ENCODE measurements around the gene HYAL1.

Gene HYAL1

DNA sequence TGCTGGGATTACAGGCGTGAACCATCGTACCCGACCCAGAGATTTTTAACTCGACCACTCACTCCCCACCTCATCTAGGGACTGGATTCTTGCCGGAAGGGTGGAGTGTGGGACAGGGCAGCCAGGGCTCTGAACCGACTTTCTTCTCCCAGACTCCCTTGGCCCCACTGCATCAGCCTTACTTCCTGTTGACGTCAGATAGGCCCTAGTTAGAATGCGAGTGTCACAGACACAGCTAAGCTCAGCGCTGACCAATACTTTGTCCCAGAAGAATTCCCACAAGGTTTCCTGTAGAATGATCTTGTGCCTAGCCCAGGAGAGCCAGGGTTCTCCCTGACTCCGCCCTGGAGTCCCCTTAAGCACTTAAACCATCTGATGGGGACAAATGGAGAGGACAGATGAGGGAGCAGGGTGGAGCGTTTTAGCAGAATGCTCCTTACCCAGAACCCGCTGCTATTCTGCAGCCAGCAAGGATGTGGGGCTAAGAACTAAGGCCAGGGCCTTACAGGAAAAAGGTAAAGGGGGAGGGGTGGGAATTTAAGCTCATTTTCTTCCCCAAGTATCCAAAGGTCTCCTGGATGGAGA is 30.5 kb upstream of the HYAL1 start:
- no peak for DNase-seq

DNA sequence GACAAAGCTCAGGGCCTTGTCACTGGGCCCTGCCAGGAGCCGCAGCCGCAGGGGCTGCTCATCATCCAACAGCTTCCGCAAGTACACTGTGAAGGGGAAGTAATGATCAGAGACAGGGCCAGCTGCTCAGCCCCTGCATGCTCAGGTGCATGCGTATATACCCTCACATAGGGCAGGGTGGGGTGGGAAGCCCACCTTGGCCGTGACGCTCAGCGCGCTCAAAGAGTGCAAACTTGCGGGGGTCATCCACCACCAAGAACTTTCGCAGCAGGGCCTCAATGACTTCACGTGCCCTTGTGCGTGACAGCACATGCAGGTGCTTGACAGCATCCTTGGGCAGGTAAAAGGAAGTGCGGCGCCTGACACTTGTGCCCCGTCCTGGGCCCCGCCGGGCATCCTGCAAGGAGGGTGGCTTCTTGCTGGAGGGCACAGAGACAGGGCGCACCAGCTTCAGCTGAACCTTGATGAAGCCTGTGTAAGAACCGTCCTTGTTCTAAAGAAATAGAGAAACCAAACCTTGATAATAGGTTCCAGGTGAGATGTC is 28.1 kb upstream of the HYAL1 start:
- no peak for DNase-seq

DNA sequence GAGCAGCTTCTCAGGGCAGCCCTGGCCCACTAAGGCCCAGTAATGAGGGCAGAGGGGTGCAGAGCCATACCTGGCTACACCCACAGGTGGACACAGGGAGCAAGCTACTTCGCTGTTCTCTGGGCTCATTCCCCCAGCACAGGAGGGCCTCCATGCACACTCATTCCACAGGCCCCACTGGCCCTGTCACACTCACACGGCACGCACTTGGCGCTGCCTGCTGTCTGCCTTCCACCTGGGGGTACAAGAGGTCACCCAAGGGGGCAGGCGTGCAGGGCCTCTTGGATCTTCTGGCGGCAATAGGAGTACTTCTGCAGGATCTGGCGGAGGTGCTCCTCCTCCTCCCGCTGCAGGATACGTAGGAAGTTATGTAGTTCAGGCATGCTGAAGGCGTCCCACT is 27.0 kb upstream of the HYAL1 start:
- DNase-seq: no peak

DNA sequence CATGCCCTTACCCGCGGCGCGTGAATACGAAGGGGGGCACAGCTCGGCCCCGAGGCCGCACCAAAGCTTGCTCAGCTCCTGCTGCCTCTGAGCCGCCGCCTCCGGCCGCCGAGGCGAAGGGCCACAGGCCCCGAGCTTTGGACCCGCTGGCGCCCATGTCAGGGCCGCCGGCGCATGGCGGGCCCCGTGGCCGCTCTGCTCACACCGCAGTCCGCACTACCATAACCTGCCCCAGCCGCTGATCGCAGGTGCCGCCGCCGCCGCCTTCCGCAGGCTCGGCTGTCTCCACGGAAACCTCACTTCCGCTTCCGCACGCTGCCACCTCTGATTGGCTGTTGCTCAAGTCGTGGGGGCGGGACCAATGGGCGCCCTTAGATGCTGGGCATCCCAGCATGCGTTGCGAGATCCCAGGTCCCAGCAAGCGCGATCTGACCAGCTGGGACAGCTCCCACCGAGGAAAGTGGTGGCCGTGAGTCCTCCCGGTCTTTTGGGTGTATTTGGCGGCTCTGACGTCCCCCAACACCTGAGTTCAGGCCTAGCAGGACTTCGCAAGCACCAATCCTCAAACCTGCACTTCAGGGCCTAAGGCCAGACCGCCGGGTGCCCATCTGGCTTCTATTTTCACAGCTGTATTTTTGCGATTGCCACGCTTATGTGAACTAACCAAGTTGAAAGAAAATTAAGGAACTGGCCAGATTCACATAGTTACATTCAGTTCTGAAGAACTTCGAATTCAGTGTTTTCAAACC is 24.7 kb upstream of the HYAL1 start, which contains the start of gene TUSC2:
Gene TUSC2, minus strand, starts transcription at position 281 of the 749 bp plus-strand sequence. Its CDS starts 124 bp downstream, at position 157.
- DNase-seq: peak; percentile 98 to 99

DNA sequence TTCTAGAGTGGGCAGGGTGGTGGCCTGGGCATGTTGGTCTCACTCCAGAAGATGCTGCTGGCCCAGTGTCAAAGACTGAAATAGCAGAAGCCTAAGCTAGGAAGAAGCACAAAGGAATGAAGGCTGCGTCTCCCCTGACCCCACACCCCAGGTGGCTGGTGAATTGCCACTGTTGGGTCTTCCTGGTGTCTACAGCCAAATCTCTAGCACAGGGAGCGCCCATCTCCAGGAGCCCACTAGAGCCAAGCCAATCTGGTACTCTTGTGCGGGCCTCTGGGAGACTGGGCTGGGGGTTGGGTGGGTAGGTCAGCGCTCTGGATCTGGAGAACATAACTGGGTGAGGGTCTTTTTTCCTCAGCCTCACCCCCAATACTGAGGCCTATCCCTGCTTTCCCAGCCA is 23.8 kb upstream of the HYAL1 start:
- DNase-seq: no peak

DNA sequence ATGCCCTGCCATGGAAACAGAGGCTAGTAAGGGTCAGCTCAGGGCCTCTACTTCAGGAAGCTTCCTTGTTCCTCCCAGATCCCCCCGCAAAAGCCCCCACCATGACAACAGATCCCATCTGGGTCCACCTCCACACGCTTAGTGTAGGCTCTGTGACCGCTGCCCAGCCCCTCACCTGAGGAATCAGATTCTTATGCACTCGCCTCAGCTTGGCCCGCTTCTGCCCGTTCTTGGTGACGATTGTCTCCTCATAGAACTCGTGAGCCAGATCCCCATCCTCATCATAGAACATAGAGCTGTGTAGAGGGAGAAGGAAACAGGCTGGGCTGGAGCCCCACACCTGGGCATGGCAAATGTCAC is 22.8 kb upstream of the HYAL1 start:
- no peak for DNase-seq

DNA sequence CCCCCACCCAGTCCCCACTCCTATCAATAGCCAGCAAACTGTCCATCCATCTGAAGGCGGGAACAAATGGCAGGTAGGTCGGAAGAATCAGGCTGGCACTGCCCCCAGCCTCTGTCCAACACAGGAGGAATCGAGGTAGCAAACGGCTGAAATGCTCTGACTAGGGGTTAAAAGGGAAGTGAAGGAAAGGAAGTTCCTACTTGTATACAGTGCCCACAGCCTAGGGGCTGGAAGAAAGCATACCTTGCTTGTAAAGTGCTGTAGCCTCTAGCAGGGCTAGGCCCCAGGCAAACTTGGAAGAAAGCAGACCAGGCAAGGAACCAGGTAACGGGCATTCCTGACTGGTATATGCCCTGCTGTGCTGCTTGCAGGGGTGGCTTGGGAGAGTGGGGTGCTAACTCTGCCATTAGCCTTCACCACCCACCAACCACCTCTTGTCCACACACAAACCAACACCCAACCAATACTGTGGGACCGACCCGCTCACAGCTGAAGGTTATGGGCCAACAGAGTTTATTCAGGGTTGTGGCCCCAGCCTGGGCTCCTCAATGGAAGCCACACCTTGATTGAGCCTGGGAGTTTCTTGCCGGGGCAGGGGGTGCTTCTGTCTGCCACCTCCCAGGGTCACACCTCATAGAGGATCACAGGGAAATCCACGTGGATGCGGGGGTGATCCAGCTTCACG is 22.3 kb upstream of the HYAL1 start:
- peak; percentile 9 to 31 for DNase-seq

DNA sequence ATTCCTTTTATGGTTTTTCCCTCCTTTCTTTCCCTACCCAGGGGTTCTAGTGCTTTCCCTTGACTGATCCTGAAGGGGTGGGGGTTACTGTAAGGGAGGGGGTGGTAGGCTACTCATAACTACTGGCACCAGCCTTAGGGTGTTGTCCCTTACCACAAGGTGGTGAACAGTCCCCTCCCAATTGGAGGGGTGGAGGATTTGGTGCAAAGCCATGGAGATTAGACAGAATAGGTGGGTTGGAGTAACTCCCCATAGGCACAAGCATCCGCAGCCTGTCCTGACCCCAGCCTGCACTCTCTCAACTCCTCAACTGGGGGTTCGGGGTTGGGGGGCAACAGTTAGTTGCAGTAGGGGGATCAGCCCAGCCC is 21.7 kb upstream of the HYAL1 start:
- no peak for DNase-seq

DNA sequence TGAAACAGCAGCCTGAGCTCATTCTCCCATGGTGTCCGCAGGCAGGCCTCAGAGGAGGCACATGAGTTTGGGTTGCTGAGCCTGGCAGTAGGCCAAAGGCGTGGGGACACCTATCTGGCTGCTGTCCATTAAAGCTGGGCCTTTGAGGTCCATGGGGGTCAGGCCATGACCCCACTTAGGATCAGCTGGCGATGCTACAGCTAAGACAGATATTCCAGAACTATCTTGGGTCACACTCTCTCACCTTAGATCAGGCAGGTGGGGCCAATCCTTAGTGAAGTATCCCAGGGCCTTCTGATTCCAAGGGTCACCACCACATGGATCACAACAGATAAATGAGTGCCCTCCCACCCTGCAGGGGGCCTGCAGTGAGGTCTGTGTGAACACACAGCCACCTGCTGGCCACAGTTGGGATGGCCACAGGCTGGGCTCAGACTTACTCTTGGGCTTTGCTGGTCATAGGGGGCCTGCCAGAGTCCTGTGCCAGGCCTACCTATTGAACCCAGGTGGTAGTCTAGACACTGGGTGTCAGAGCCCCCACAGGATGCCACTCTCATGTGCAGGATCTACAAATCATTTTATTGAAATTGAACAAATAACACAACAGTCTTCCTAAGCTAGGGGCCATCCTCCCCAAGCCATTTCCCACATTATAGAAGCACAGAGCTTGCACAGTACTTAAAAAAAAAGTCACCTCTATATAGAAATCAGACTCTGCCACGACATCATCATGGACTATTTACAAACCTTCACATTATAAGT is 21.2 kb upstream of the HYAL1 start:
- peak; percentile 58 to 68 for DNase-seq

DNA sequence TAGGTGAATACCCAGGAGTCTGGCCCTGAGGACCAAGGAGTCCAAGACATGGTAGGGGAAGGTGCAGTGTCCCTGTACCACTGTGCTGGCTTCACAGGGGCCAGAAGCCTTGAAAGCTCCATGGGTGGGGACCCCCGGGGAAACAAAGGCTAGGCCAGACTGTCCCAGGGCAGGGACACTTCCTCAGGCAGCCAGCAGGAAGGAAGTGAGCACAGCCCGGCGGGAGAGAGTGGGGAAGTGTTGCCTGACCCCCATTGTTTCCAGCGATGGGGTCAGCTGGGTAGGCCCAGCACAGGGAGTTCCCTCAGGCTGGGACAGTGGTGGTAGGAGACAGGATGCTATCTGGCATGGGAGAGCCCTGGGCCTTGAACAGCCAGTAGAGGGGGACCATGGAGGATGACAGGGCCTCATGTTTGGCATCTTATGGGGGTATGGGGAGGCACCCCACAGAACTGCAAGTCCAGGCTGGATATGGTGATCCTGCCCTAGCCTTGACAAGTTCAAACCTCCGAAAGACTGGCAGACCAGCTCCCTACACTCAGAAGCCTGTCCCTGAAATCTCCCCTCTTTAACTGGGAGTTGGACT is 20.3 kb upstream of the HYAL1 start:
- DNase-seq: no peak

DNA sequence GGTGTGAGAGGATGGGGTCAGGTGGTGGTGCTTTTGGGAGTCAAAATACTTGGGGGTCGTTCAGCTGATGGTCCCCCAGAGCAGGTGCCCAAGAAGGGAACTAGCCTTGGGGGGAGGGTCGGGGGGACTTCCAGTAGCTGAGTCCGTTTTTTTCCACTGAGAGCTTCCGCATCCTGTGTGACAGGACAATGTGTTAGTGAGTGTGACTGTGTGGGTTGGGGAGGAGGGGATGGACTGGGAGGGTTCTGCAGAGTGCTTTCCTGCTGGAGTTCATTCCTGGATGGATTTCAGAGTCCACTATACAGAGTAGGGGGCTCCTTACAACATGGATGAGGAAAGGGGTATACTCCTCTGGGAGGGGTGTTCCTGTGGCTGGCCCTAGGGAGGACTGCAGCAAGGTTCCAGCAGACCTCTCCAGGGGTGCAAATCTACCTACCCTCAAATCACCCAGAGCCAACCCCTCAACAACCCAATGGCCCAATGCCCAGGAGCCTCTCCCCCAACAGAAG is 19.8 kb upstream of the HYAL1 start:
- no peak for DNase-seq

DNA sequence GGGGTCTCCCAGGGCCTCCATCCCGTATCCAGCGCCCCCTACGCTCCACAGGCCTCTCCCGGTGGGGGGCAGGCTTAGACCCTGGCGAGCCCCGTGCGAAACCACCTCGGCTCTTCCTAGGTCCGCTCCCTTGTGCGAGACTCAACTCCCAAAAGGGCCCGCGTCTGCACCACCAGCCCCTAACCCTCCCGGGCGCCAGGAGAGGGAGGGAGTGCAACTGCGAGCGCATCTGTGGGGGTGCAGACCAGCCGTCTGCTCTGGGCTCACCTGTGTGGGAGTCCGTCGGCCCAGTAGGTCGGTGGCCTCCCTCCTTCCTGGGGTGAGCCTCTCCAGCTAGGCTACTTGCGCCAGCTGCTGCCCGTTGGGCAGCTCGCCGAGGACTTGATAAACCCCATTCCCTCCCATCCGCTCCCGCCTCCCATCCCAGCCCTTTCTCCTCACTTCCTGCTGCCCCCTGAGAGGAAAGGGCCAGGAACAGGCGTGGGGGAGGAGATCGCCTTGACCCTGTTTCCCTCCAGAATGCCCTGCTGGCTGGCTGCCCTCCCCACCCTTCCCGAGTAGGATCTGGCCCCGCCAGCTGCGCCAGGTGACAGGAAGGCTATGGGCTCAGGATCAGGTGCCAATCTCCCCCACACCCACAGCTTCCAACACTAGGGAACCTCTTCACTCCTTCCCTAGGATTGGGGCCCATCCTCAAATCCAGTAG is 19.2 kb upstream of the HYAL1 start, which contains the start of gene HYAL2:
Gene HYAL2, minus strand, starts transcription at position 360 of the 706 bp plus-strand sequence. CDS start 2,256 bp downstream, outside the sequence.
- no peak for DNase-seq

DNA sequence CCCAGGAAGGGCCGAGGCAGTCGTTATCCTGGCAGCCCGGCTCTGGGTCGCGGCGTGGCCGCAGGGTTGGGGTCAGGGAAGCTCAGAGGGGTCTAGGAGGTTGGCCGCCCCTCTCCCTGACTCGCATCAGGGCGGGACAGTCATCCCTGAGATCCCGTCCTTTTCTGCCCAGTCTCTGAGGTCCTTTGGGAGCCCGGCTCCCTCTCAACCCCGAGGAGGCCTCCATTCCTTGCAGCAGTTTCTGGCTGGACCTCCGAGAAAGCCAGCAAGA is 18.7 kb upstream of the HYAL1 start:
- no peak for DNase-seq

DNA sequence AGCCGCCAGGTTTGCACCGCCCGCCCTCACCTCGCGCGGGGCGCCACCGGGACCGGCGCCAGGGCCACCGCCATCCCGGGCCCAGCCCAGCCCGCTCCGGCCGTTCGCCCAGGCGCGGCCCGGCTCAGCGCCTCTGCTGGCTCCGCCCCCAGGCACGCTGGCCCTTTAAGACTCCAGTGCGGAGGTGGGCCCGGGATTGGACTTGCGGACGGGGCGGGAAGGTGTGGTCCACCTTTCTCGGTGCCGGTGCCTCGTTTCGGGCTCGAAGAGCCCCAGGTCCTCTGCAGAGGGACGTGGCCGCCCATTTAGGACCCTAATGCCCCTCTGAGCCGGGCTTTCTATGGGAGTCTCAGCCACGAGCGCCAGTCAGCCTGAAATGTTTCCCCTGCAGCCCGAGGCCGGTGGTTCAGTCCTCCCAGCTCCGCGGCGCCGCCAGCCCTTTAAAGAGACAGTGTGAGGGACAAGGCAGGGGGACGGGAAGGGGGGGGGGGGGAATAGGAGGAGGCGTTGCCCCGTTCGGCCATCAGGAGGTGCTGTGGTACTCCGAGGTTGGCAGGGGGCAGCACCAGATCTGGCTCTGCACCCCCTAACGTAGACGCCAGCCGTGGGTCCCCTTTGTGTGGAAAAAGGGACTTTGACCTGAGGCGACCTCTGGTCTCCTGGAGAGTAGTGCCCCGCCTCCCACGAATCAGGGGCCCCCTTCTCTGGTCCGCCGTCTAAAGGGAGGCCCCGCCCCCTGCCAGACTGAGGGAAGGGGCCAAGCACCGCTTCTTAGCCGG is 18.2 kb upstream of the HYAL1 start:
- peak; percentile 83 to 86 for DNase-seq

DNA sequence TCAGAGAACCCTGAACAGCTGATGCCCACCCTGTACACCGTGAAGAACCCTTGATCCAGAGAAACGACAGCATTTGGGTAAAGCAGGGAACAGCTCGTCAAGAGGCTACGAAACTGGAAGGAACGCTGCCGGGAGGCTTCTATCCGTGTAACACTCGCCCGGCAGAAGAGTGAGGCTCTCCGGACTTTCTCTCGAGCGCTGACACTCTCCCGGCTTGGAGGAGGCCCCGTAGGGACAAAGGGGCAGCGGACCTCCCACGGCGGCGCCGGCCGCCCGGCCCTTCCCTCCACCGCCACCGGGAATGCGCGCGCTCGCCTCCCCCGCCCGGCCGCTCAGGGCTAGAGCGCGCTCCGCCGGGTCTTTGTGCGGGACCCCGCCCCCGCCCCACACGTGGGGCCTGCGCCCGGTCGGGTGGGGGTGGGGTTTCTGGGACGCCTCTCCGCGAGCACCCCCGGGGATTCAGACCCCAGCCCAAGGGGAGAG is 17.5 kb upstream of the HYAL1 start:
- DNase-seq: peak; percentile 55 to 56

DNA sequence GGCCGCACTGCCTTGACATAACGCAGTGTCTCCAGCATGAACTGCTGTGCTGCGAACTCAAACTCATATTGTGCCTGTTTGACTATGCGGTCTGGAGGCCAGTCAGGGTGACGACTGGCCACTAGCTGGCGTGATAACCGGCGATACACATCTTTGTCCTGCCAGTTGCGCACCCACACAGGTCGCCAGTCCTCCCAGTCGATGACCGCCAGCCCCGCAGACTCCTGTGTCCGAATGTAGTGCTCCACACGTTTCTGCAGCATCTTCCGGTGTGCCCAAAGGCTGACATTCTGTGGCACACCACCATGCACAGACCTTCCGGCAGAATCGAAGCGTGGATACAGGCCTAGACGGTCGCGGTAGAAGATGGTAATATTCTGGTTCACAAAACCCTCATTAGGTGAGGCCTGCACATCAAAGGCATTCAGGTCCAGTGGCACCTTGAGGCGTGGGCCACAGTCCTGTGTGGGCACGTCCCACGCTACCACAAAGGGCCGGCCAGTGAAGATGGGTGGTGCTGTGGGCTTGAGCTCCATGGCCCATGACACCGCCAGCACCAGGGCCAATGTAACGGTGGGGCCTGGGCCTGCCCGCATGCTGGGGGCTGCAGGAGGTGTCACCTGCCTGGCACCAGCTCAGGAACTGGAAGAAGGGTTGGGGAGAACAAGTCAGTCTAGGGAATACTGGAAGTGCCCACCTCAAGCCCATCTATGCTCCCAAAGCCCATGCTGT is 16.7 kb upstream of the HYAL1 start:
- no peak for DNase-seq

DNA sequence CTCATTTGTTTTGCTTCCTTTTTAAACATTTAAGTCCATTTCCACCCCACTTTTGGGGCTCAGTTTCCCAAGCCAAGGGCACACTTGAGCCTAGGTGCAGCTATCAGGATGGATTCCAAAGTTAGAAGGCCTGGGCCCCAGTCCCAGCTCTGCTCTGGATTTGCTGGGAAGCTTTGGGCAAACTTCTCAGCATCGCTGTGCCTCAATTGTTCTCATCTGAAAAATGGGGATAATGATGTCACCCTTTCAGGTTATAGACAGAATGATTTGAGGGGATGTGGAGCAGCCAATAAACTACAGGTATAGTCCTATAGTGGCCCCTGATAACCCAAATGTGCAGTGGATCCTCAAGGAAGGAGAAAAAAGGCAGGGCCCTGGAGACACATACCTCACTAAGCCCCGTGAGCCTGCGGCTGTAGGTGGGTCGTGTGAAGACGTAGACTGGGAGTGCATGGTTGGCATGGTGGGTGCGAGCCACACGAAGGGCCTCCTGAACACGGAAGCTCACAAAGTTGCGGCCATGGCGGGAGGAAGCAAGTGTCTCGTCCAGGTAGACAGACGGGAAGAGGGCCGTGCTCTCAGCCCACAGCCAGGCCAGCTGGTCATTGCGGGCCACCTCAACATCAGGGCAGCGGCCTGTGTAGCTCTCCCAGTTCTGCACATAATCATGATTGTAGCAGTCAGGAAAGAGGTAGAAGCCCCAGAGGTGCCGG is 16.0 kb upstream of the HYAL1 start:
- no peak for DNase-seq

DNA sequence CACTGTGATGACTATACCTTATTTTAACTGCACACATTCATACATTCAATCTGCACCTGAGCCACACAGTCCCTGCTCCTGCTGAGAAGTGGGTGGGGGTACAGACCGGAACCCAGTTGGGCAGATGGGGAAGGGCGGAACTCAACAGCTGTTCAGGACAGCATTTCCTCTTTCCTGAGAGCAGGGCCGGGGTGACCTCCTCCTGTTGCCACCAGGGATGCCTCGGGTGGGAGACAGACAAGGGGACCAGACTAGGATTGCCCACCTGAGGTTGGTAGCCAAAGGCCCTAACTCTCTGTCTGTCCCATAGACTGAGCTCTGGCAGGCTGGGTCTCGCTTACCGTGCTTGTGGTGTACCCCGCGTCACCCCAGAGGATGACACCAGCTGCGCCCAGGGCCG is 15.2 kb upstream of the HYAL1 start:
- no peak for DNase-seq

DNA sequence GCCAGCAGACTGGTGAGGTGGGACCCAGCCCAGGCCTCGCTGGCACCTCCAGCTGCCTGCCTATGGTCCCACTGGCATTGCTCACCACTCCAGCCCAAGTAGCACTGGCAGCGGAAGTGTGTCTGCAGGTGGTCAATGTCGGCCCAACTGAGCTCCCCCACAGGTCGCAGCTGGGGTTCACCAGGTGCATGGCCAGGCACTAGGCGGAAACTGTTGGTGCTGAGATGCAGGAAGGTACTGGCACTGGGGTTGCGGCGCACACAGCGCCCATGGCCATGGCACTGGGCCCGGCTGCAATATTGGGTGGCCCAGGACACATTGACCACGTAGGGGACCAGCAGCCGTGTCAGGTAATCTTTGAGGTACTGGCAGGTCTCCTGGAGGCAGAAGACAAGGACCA is 14.8 kb upstream of the HYAL1 start:
- no peak for DNase-seq

DNA sequence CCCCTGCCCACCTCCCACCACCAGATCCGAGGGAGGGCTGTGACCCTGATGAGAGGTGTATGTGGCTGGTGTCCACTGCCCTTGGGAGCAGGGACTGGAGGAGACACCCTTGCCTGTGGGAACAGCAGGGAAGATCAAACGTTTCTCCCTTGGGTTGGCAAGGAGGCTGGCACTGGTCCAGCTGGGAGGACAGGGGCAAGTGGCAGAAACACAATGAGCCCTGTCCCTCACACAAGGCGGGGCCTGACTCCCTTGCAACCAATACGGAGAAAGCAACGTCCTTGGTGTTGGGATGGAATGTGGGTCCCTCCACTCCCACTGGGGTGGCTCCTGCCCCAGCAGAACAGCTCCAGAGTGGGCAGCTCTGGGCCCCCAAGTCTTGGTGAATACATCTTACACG is 13.9 kb upstream of the HYAL1 start:
- DNase-seq: no peak
